Mesenchymal stem cell (in vitro differentiated cells and primary cell): ENCODE results near the gene KRTAP5-1.

Experiments
- DNase-seq: peaks from one replicate; pipeline ENCODE4 v3.0.0-alpha.2; 2013
- H2AFZ ChIP-seq: one replicate; pipeline ENCODE4 v1.6.1; 2013; ENCODE audit warnings: low read depth, mild to moderate bottlenecking, control low read depth, inconsistent platforms, low read length, moderate library complexity
- H2AK5ac ChIP-seq: 2 replicates; pipeline ENCODE4 v1.6.1; 2013; ENCODE audit warnings: low read length, moderate library complexity, mild to moderate bottlenecking, inconsistent platforms; ENCODE audit not compliant: severe bottlenecking
- H2BK120ac ChIP-seq: one replicate; pipeline ENCODE4 v1.6.1; 2013; ENCODE audit warnings: low read depth, mild to moderate bottlenecking, inconsistent platforms, low read length, moderate library complexity
- H2BK12ac ChIP-seq, 2 experiments: one replicate each; pipeline ENCODE4 v1.6.1; 2013; ENCODE audit warnings: inconsistent platforms in 2 of 2, low read length in 2 of 2, mild to moderate bottlenecking in 2 of 2, moderate library complexity in 2 of 2, control low read depth in 1 of 2
- H2BK15ac ChIP-seq: one replicate; pipeline ENCODE4 v1.6.1; 2013; ENCODE audit warnings: mild to moderate bottlenecking, low read depth, inconsistent platforms; ENCODE audit not compliant: poor library complexity, severe bottlenecking
- H2BK5ac ChIP-seq: 2 replicates; pipeline ENCODE4 v1.6.1; 2013; ENCODE audit warnings: low read depth, mild to moderate bottlenecking, low read length, control low read depth, inconsistent platforms; ENCODE audit not compliant: poor library complexity, severe bottlenecking
- H3K14ac ChIP-seq, 2 experiments: one replicate each; pipeline ENCODE4 v1.6.1; 2013; ENCODE audit warnings: inconsistent platforms in 2 of 2, low read length in 2 of 2, control low read depth in 1 of 2, mild to moderate bottlenecking in 1 of 2, moderate library complexity in 1 of 2
- H3K18ac ChIP-seq, 2 experiments: one replicate each; pipeline ENCODE4 v1.6.1; 2013; ENCODE audit warnings: inconsistent platforms in 2 of 2, low read length in 2 of 2, control low read depth in 1 of 2, low read depth in 1 of 2, mild to moderate bottlenecking in 1 of 2
- H3K23ac ChIP-seq, 2 experiments: one replicate each; pipeline ENCODE4 v1.6.1; 2013; ENCODE audit warnings: inconsistent platforms in 2 of 2, low read length in 2 of 2, mild to moderate bottlenecking in 2 of 2, moderate library complexity in 2 of 2, control low read depth in 1 of 2
- H3K27ac ChIP-seq: 2 replicates; pipeline ENCODE4 v1.5.1; 2013; ENCODE audit warnings: mild to moderate bottlenecking, moderate library complexity, low read length, control low read depth, inconsistent platforms; ENCODE audit not compliant: poor library complexity, severe bottlenecking
- H3K27me3 ChIP-seq, 2 experiments: 2 replicates each; pipeline versions ENCODE4 v1.6.1 to v1.7.0; 2013; ENCODE audit warnings: low read length in 2 of 2, mild to moderate bottlenecking in 2 of 2, moderate library complexity in 2 of 2, control low read depth in 1 of 2, inconsistent platforms in 1 of 2; ENCODE audit not compliant: control insufficient read depth in 1 of 2, insufficient read depth in 1 of 2
- H3K36me3 ChIP-seq, 2 experiments: 2 replicates each; pipeline versions ENCODE4 v1.6.1 to v1.7.0; 2013; ENCODE audit warnings: low read length in 2 of 2, control low read depth in 1 of 2, inconsistent platforms in 1 of 2, low read depth in 1 of 2, mild to moderate bottlenecking in 1 of 2; ENCODE audit not compliant: insufficient read depth in 2 of 2, control insufficient read depth in 1 of 2
- H3K4ac ChIP-seq, 2 experiments: one replicate each; pipeline ENCODE4 v1.6.1; 2013; ENCODE audit warnings: inconsistent platforms in 2 of 2, low read length in 2 of 2, mild to moderate bottlenecking in 2 of 2, moderate library complexity in 2 of 2, control low read depth in 1 of 2, low read depth in 1 of 2
- H3K4me1 ChIP-seq: 2 replicates; pipeline ENCODE4 v1.6.1; 2013; ENCODE audit warnings: low read depth, low read length, control low read depth; ENCODE audit not compliant: control insufficient read depth, insufficient read depth
- H3K4me2 ChIP-seq: 2 replicates; pipeline ENCODE4 v1.6.1; 2013; ENCODE audit warnings: low read length, mild to moderate bottlenecking, inconsistent platforms; ENCODE audit not compliant: poor library complexity, severe bottlenecking
- H3K4me3 ChIP-seq, 2 experiments: 2 replicates each; pipeline versions ENCODE4 v1.5.1 to v1.7.0; 2013; ENCODE audit warnings: low read length in 2 of 2, mild to moderate bottlenecking in 2 of 2, control low read depth in 1 of 2, low read depth in 1 of 2; ENCODE audit not compliant: insufficient read depth in 1 of 2
- H3K79me1 ChIP-seq: replicated peaks from 2 replicates; pipeline ENCODE4 v1.6.1; 2013; ENCODE audit warnings: mild to moderate bottlenecking, control low read depth, low read length, inconsistent platforms; ENCODE audit not compliant: poor library complexity, severe bottlenecking
- H3K9ac ChIP-seq: 2 replicates; pipeline ENCODE4 v1.7.0; 2013; ENCODE audit warnings: mild to moderate bottlenecking, low read length, moderate library complexity
- H3K9me3 ChIP-seq: 2 replicates; pipeline ENCODE4 v1.7.0; 2013; ENCODE audit warnings: mild to moderate bottlenecking, low read length; ENCODE audit not compliant: control insufficient read depth
- H4K8ac ChIP-seq: one replicate; pipeline ENCODE4 v1.6.1; 2013; ENCODE audit warnings: inconsistent platforms, mild to moderate bottlenecking, low read length, moderate library complexity
- H4K91ac ChIP-seq: one replicate; pipeline ENCODE4 v1.6.1; 2013; ENCODE audit warnings: mild to moderate bottlenecking, low read length, inconsistent platforms
- WGBS: methylation state at CpG from one replicate; pipeline ENCODE4 v1.1.7; 2013; ENCODE audit warnings: mixed read lengths; 5-methylcytosine and 5-hydroxymethylcytosine counted together

Gene KRTAP5-1

DNA sequence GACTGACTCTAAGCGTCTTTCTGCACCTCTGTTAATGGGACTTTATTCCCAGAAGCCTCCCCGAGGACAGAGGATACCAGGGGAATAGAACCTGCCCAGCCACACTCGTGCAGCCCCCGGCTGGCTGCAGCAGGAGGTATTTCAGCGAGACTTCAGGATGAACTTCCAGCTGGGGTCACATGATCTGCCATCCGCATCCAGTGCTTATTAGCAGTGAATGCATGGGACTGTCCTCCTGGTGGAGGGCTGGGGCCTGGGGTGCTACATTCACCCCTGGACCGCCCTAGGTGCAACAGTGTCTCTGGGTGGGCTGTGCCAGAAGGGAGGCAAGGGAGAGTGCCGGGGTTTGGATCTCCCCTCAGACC is 14.6 kb downstream of the KRTAP5-1 start:
- Histone ChIP-seq H2AK5ac (no peak overlapping the region), H3K9me3 (no peaks in the 10 kb centered on the region), H2BK5ac (no peak overlapping the region), H3K9ac (no peak overlapping the region), H3K27me3 (peaks cover 23 to 62% of the 10 kb centered on the region in 2 experiments), H3K4ac (no peak overlapping the region), H4K8ac (no peak overlapping the region), H2BK120ac (no peak overlapping the region), H2BK15ac (no peak overlapping the region), H4K91ac (no peak overlapping the region), H3K36me3 (peaks cover 0 to 28% of the 10 kb centered on the region in 2 experiments), H2BK12ac (no peak overlapping the region), H3K14ac (no peak overlapping the region), H3K4me2 (peak overlapping the region; percentile 82), H3K79me1 (peaks cover 17% of the 10 kb centered on the region), H3K23ac (no peak overlapping the region), H3K27ac (no peak overlapping the region), H3K4me1 (peaks cover 42% of the 10 kb centered on the region), H3K18ac (no peak overlapping the region), H3K4me3 (peak overlapping the region in 1 of 2 experiments; percentile 70), H2AFZ (no peak overlapping the region)
- DNase-seq, result no peak
- 82% methylated on average over 8 of the region's 8 CpGs for WGBS

GRCh38 chr11:1570001-1570453 is 15.1 kb downstream of the KRTAP5-1 start:
- Histone ChIP-seq H2AFZ (no peak overlapping the region), H3K23ac (no peak overlapping the region), H4K91ac (no peak overlapping the region), H2BK120ac (no peak overlapping the region), H3K4ac (no peak overlapping the region), H2AK5ac (no peak overlapping the region), H4K8ac (no peak overlapping the region), H3K9ac (no peak overlapping the region), H3K4me1 (peaks cover 47% of the 10 kb centered on the region), H3K36me3 (peaks cover 0 to 33% of the 10 kb centered on the region in 2 experiments), H3K9me3 (no peaks in the 10 kb centered on the region), H3K18ac (no peak overlapping the region), H3K27me3 (peaks cover 18 to 59% of the 10 kb centered on the region in 2 experiments), H3K14ac (no peak overlapping the region), H3K4me3 (no peak overlapping the region), H2BK15ac (no peak overlapping the region), H3K79me1 (peaks cover 19% of the 10 kb centered on the region), H3K4me2 (no peak overlapping the region), H2BK5ac (no peak overlapping the region), H3K27ac (no peak overlapping the region), H2BK12ac (no peak overlapping the region)
- WGBS, result 94% methylated on average over 11 of the region's 11 CpGs
- DNase-seq, result no peak

GRCh38 chr11:1569251-1569780 is 15.8 kb downstream of the KRTAP5-1 start:
- WGBS, result 84% methylated on average over 14 of the region's 14 CpGs

GRCh38 chr11:1568441-1568911 is 16.6 kb downstream of the KRTAP5-1 start:
- no peak overlapping the region for H3K9ac ChIP-seq
- no peak overlapping the region for H2BK5ac ChIP-seq
- peaks cover 0 to 40% of the 10 kb centered on the region in 2 experiments for H3K36me3 ChIP-seq
- H2BK120ac ChIP-seq, result no peak overlapping the region
- H3K79me1 ChIP-seq, result peaks cover 21% of the 10 kb centered on the region
- 45% methylated on average over 13 of the region's 13 CpGs for WGBS
- DNase-seq, result no peak
- H2AFZ ChIP-seq, result no peak overlapping the region
- H3K4ac ChIP-seq, result no peak overlapping the region
- H4K91ac ChIP-seq, result no peak overlapping the region
- peaks cover 7 to 57% of the 10 kb centered on the region in 2 experiments for H3K27me3 ChIP-seq
- H3K4me1 ChIP-seq, result peaks cover 51% of the 10 kb centered on the region
- H3K23ac ChIP-seq, result no peak overlapping the region
- H3K4me2 ChIP-seq, result no peak overlapping the region
- H2BK15ac ChIP-seq, result no peak overlapping the region
- no peak overlapping the region for H2AK5ac ChIP-seq
- no peak overlapping the region for H2BK12ac ChIP-seq
- no peak overlapping the region for H3K4me3 ChIP-seq
- no peak overlapping the region for H3K18ac ChIP-seq
- H3K14ac ChIP-seq, result no peak overlapping the region
- no peak overlapping the region for H3K27ac ChIP-seq
- no peak overlapping the region for H4K8ac ChIP-seq
- no peaks in the 10 kb centered on the region for H3K9me3 ChIP-seq

More at GRCh38 chr11:1569251-1569780, 15.8 kb downstream of the KRTAP5-1 start:
- peaks cover 15 to 60% of the 10 kb centered on the region in 2 experiments for H3K27me3 ChIP-seq
- peaks cover 52% of the 10 kb centered on the region for H3K4me1 ChIP-seq
- no peak overlapping the region for H2AFZ ChIP-seq
- H2BK12ac ChIP-seq, result no peak overlapping the region
- H3K36me3 ChIP-seq, result peaks cover 0 to 34% of the 10 kb centered on the region in 2 experiments
- H3K4me3 ChIP-seq, result no peak overlapping the region
- DNase-seq, result no peak
- H3K4me2 ChIP-seq, result no peak overlapping the region
- no peak overlapping the region for H2BK5ac ChIP-seq
- no peak overlapping the region for H4K91ac ChIP-seq
- H3K4ac ChIP-seq, result no peak overlapping the region
- no peak overlapping the region for H3K27ac ChIP-seq
- H3K9ac ChIP-seq, result no peak overlapping the region
- no peak overlapping the region for H2BK120ac ChIP-seq
- H2AK5ac ChIP-seq, result no peak overlapping the region
- no peak overlapping the region for H3K18ac ChIP-seq
- no peaks in the 10 kb centered on the region for H3K9me3 ChIP-seq
- H3K23ac ChIP-seq, result no peak overlapping the region
- H3K14ac ChIP-seq, result no peak overlapping the region
- no peak overlapping the region for H2BK15ac ChIP-seq
- no peak overlapping the region for H4K8ac ChIP-seq
- H3K79me1 ChIP-seq, result peaks cover 19% of the 10 kb centered on the region
